HEK293T (cell line): ENCODE data around the gene TBC1D19.

Experiments used
- CTCF ChIA-PET: fragments of 350-600 bp; formaldehyde crosslinking; extraction: SDS; loops from one replicate; lab custom pipeline; 2021; ENCODE audit warnings: antibody characterized with exemption, inconsistent platforms; lab: Yijun Ruan, JAX
- POLR2A ChIA-PET: fragments of 350-600 bp; formaldehyde crosslinking; extraction: SDS; loops from one replicate; lab custom pipeline; 2020; ENCODE audit warnings: antibody characterized with exemption, inconsistent platforms; lab: Yijun Ruan, JAX
- DNase-seq: peaks from one replicate; pipeline ENCODE4 v3.0.0; 2012; ENCODE audit warnings: mixed read lengths; ENCODE audit errors: extremely low spot score
- ARNT ChIP-seq: fragments of 450-650 bp; IDR thresholded peaks from 2 replicates; pipeline ENCODE4 v1.6.1; 2017; ENCODE audit warnings: mild to moderate bottlenecking
- BHLHE40 ChIP-seq: fragments of 450-650 bp; IDR thresholded peaks from 2 replicates; pipeline ENCODE4 v1.6.1; 2016; ENCODE audit warnings: mild to moderate bottlenecking, moderate library complexity, borderline replicate concordance
- CTBP1 ChIP-seq: fragments of 450-650 bp; IDR thresholded peaks from 2 replicates; pipeline ENCODE4 v1.6.1; 2016; ENCODE audit warnings: borderline replicate concordance
- ELF4 ChIP-seq: fragments of 450-650 bp; IDR thresholded peaks from 2 replicates; pipeline ENCODE4 v1.6.1; 2017; ENCODE audit warnings: antibody characterized with exemption
- FOXA1 ChIP-seq: fragments of 450-650 bp; IDR thresholded peaks from 2 replicates; pipeline ENCODE4 v1.6.1; 2016; ENCODE audit warnings: mild to moderate bottlenecking
- FOXK2 ChIP-seq: fragments of 450-650 bp; IDR thresholded peaks from 2 replicates; pipeline ENCODE4 v1.6.1; 2016; ENCODE audit warnings: mild to moderate bottlenecking
- FOXM1 ChIP-seq: fragments of 450-650 bp; IDR thresholded peaks from 2 replicates; pipeline ENCODE4 v1.6.1; 2017; ENCODE audit warnings: mild to moderate bottlenecking, borderline replicate concordance
- HDGF ChIP-seq: fragments of 450-650 bp; IDR thresholded peaks from 2 replicates; pipeline ENCODE4 v1.6.1; 2017; ENCODE audit warnings: antibody characterized with exemption, borderline replicate concordance
- L3MBTL2 ChIP-seq: fragments of 450-650 bp; conservative IDR thresholded peaks from 2 replicates; pipeline ENCODE4 v1.6.1; 2016; ENCODE audit warnings: mild to moderate bottlenecking
- LEF1 ChIP-seq: fragments of 450-650 bp; IDR thresholded peaks from 2 replicates; pipeline ENCODE4 v1.6.1; 2017; ENCODE audit warnings: mild to moderate bottlenecking, borderline replicate concordance
- NFRKB ChIP-seq: fragments of 450-650 bp; IDR thresholded peaks from 2 replicates; pipeline ENCODE4 v1.6.1; 2016; ENCODE audit warnings: mild to moderate bottlenecking, moderate library complexity
- SP1 ChIP-seq: fragments of 450-650 bp; IDR thresholded peaks from 2 replicates; pipeline ENCODE4 v1.6.1; 2017
- SUZ12 ChIP-seq: fragments of 450-650 bp; IDR thresholded peaks from 2 replicates; pipeline ENCODE4 v1.6.1; 2016; ENCODE audit warnings: mild to moderate bottlenecking
- TARDBP ChIP-seq: fragments of 450-650 bp; IDR thresholded peaks from 2 replicates; pipeline ENCODE4 v1.6.1; 2016
- ZNF384 ChIP-seq: fragments of 450-650 bp; IDR thresholded peaks from 2 replicates; pipeline ENCODE4 v1.6.1; 2016
- TF ChIP-seq, protein P1 (sequence below): fragments of 450-650 bp; IDR thresholded peaks from 2 replicates; pipeline ENCODE4 v1.6.1; 2016

The TBC1D19 gene

DNA sequence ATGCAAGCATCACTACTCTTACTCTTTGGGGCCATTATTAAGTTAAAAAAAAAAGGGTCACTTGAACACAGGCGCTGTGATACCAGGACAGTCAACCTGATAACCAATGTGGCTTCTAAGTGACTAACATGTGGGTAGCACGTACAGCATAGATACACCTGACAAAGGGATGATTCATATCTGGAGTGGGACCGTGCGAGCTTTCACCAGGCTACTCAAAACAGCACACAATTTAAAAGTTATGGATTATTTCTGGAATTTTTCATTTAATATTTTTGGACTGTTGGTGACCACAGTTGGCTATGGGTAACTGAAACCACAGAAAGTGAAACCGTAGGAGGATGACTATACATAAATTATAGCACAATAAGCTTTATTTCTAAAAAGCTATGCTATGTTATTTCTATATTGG lies 162.9 kb downstream of the TBC1D19 start:
- no peak for DNase-seq
- POLR2A ChIA-PET: no interaction called here
- CTCF ChIA-PET: no interaction called here
- no peak for TF ChIP-seq FOXA1

DNA sequence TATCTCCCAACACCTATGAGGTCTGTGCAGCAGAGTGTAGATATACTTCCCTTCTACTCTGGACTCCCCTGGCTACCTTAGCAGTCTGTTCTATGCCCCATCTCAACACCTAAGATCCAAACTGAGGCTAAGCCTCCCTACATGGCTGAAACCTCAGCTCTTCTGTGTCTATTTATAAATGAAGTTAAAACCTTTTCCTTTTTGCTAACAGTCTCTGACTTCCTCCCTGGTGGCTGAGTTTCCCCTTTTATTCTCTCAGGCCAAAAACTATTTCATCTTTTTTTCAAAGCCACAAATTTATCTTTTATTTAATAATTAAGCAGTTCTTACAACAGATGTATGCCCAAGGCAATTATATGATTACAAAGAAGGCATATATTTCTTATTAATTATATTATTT lies 164.9 kb downstream of the TBC1D19 start:
- TF ChIP-seq BHLHE40: no peak
- no peak for TF ChIP-seq HDGF
- TF ChIP-seq FOXM1: no peak
- TF ChIP-seq LEF1: no peak
- TF ChIP-seq ARNT: no peak
- TF ChIP-seq FOXA1: no peak
- TF ChIP-seq SP1: no peak
- no peak for TF ChIP-seq L3MBTL2
- TF ChIP-seq, protein P1, sequence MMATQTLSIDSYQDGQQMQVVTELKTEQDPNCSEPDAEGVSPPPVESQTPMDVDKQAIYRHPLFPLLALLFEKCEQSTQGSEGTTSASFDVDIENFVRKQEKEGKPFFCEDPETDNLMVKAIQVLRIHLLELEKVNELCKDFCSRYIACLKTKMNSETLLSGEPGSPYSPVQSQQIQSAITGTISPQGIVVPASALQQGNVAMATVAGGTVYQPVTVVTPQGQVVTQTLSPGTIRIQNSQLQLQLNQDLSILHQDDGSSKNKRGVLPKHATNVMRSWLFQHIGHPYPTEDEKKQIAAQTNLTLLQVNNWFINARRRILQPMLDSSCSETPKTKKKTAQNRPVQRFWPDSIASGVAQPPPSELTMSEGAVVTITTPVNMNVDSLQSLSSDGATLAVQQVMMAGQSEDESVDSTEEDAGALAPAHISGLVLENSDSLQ: no peak
- no peak for TF ChIP-seq NFRKB
- no peak for TF ChIP-seq FOXK2
- TF ChIP-seq ELF4: no peak
- TF ChIP-seq SUZ12: no peak
- TF ChIP-seq ZNF384: no peak
- TF ChIP-seq TARDBP: no peak
- CTCF ChIA-PET: no interaction called here
- DNase-seq: no peak
- POLR2A ChIA-PET: interaction anchor here (0.6 kb wide), 1 partner anchor 28 kb away, joined by 3 read pairs; no protein-coding TSS in a partner anchor

DNA sequence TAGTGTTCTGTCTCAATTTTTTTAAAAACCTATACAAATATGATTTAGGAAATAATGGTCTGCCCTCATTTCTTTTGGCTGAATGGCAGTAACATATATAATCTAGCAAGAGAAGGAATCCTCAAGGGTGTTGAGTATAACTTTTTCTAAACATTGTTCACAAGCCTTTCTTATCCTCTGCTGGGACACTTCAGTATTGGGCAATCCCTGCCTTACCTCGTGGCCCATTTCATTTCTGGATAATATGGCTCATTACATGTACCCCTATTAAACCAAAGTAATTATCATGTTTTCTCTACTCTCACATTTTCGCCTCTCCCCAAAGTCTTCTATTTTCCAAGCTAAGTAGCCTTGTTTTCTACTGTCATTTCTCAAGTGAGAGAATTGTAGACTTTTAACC lies 166.0 kb downstream of the TBC1D19 start:
- no peak for TF ChIP-seq NFRKB
- no peak for TF ChIP-seq BHLHE40
- TF ChIP-seq SP1: no peak
- TF ChIP-seq ARNT: no peak
- no peak for TF ChIP-seq FOXK2
- TF ChIP-seq HDGF: no peak
- no peak for TF ChIP-seq ELF4
- TF ChIP-seq TARDBP: no peak
- no peak for TF ChIP-seq FOXM1
- CTCF ChIA-PET: no interaction called here
- no peak for DNase-seq
- POLR2A ChIA-PET: no interaction called here

DNA sequence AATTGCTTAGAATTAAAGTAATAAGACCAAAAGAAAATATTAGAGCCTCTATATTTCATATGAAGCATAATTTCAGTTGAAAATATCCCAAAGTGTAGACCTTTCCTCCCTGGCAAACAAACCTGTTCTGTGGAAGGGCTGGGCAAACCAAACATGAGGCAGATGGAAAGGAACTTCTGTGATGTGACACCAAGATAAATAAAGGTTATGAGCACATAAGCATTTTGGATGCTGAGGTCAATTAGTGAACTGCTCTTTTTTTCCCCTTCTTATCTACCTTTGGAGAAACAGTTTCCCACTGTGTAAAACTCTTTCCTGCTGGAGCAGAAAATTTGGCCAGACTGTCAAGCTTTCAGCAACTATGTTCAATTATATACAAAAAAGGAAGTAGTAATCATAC lies 167.1 kb downstream of the TBC1D19 start:
- TF ChIP-seq SP1 (no peak), LEF1 (no peak), BHLHE40 (no peak), NFRKB (no peak), FOXM1 (no peak), CTBP1 (no peak), ELF4 (no peak), L3MBTL2 (no peak), FOXA1 (no peak), TARDBP (no peak), SUZ12 (no peak), HDGF (no peak)
- TF ChIP-seq, protein P1: no peak
- CTCF ChIA-PET: interaction anchor here (0.6 kb wide), 1 partner anchor 14 kb away, joined by 3 read pairs; no protein-coding TSS in a partner anchor
- POLR2A ChIA-PET: no interaction called here
- no peak for DNase-seq

DNA sequence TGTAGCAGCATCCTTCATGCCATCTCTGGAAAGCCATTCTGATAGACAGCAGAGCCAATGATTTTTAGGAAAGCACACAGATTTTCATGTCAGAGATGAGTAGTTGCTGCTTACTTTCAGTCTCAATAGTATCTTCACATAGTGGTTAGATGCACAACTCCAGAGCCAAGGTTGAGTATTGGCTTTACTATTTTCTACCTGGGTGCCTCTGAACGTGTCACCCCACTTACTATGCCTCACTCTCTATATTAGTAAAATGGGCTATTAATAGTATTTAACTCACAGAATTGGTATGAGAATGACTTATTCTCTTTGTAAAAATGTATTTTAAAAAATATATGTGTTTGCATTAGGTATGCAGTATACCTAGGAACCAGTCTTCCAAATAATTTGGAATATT lies 168.0 kb downstream of the TBC1D19 start:
- ChIA-PET CTCF (interaction anchor here (0.6 kb wide), 1 partner anchor 15 kb away, joined by 3 read pairs; no protein-coding TSS in a partner anchor), POLR2A (interaction anchor here (0.7 kb wide), 1 partner anchor 211 kb away, joined by 3 read pairs; no protein-coding TSS in a partner anchor)
- DNase-seq: no peak

DNA sequence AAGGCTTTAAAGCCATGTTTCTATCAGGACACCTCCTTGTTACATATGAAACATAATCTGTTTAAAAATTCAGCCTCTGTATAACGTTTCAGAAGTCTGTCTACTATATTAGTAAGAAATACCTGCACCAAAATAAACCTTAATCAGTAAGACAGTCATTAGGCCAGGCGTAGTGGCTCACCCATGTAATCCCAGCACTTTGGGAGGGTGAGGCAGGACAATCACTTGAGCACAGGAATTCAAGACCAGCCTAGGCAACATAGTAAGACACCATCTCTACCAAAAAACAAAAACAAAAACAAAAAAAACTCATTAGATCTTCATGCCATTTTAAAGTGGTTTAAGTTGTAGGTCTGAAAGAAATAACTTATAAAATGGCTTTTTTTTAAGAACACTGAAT lies 169.3 kb downstream of the TBC1D19 start:
- CTCF ChIA-PET: no interaction called here
- TF ChIP-seq SP1 (no peak), NFRKB (no peak), FOXK2 (no peak)
- TF ChIP-seq, protein P1: no peak
- POLR2A ChIA-PET: interaction anchor here (0.8 kb wide), 1 partner anchor 10 kb away, joined by 3 read pairs; no protein-coding TSS in a partner anchor
- no peak for DNase-seq

More for the DNA sequence above, 168.0 kb downstream of the TBC1D19 start:
- TF ChIP-seq SUZ12 (no peak), BHLHE40 (no peak), TARDBP (no peak), SP1 (no peak), L3MBTL2 (no peak), ARNT (no peak), HDGF (no peak), FOXK2 (no peak), ZNF384 (no peak)
- TF ChIP-seq, protein P1: no peak
